CD4-positive, alpha-beta T cell treated with Interleukin-1 beta for 1 hour (primary cell): ENCODE measurements around the gene PRAMEF4.
"Not testable (repeated sequence)": the region's sequence is repeated elsewhere in the genome, so short reads cannot be mapped to it uniquely, and the experiment has no call there.

Experiments
- DNase-seq, 2 donors: peaks; one replicate each; pipeline ENCODE4 v3.0.0-alpha.2; 2020 to 2022

The PRAMEF4 gene

GRCh38 chr1:12886101-12886500 is at the start of gene PRAMEF4:
PRAMEF4 (minus strand) TSS chr1:12886201; CDS start chr1:12883394, 2,807 bp downstream.
- DNase-seq, result not testable (repeated sequence)

- not testable (repeated sequence) for DNase-seq
Observed at GRCh38 chr1:12924368-12924767, 38.4 kb upstream of the PRAMEF4 start.

DNA sequence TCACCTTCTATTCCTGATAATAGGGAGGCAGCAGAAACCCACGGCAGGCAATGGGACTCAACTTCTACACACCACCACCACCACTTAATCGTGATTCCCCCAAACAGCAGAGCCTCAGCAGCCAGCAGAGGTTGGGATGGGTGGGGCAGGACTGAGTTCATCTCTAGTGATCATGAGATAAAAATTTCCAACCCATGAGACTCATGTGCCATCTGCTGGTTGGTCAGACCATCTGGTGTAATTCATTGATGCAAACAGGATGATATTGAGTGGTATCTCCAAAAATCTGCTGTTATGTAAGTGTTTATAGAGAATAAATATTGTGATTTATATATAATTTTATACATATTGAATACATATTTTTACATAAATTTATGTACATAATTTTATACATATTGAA is 35.7 kb upstream of the PRAMEF4 start:
- not testable (repeated sequence) for DNase-seq

DNA sequence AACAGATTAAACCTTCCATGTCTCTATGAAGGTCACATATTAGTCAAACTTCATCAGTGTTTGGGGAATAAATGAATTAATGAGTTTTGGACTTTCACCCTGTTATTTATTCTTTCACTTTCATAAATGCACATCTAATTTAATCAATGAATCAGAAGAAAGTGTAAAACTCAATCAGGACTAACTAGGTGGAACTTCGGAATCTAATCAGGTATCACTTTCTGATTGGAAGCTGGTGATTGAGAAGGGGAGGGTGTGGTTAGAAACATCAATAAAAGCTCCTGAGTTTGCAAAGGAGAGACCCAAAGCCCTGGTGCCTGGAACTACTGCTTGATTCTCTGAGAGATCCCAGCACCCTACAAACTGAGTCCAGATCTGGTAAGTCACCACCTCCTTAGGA is 30.3 kb upstream of the PRAMEF4 start, which contains the start of gene PRAMEF7:
TSS of gene PRAMEF7 (plus strand) at position 301 of the 400 bp plus-strand sequence. CDS start 1,083 bp downstream, outside the sequence.
- DNase-seq, result not testable (repeated sequence)

DNA sequence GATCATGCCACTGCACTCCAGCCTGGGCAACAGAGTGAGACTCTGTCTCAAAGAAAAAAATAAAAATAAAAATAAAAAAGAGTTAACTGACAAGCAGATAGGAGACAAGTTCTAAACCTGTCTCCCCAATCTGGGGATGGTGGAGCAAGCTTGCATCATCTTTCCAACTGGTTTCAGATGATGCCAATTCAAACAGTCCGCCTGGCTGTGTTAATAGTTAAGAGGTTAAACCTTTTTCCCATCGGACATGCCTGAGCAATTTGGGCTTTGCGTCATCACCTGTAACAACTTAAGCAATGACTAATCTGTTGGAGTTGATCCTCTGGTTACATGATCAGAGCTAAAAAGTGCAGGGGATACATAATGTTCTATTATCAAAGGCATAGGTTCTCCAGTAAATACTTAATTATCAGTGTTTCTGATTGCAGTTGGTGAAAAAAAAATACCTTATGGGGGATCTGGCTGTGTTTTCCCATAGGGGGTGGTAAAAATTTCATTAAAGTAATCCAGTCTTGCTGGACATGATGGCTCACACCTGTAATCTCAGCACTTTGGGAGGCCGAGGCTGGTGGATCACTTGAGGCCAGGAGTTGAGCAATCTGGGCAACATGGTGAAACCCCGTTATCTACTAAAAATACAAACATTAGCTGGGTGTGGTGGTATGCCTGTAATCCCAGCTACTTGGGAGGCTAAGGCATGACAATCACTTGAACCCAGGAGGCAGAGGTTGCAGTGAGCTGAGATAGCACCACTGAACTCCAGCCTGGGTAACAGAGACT is 18.0 kb upstream of the PRAMEF4 start:
- not testable (repeated sequence) for DNase-seq

- not testable (repeated sequence) for DNase-seq
Observed at GRCh38 chr1:12899186-12899585, 13.2 kb upstream of the PRAMEF4 start.

- not testable (repeated sequence) for DNase-seq
Observed at GRCh38 chr1:12898170-12898569, 12.2 kb upstream of the PRAMEF4 start, which contains the start of gene PRAMEF10. PRAMEF10 (minus strand) TSS chr1:12898270; CDS start chr1:12895847, 2,423 bp downstream.

- not testable (repeated sequence) for DNase-seq
Observed at GRCh38 chr1:12878453-12878852, 7.5 kb downstream of the PRAMEF4 start.

GRCh38 chr1:12863131-12863880 is 22.7 kb downstream of the PRAMEF4 start:
- not testable (repeated sequence) for DNase-seq

DNA sequence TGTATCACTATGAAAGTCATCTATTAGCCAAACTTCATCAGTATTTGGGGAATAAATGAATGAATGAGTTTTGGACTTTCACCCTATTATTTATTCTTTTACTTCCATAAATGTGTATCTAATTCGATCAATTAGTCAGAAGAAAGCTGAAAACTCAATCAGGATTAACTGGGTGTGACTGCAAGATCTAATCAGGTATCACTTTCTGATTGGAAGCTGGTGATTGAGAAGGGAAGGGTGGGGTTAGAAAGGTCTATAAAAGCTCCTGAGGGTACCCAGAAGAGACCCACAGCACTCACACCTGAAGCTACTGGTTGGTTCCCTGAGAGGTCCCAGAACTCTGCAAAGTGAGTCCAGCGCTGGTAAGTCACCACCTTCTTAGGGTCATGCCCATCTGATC is 29.2 kb downstream of the PRAMEF4 start, which contains the start of gene PRAMEF2:
TSS of gene PRAMEF2 (plus strand) at position 301 of the 400 bp plus-strand sequence. CDS start 1,924 bp downstream, outside the sequence.
- DNase-seq, result not testable (repeated sequence)

DNA sequence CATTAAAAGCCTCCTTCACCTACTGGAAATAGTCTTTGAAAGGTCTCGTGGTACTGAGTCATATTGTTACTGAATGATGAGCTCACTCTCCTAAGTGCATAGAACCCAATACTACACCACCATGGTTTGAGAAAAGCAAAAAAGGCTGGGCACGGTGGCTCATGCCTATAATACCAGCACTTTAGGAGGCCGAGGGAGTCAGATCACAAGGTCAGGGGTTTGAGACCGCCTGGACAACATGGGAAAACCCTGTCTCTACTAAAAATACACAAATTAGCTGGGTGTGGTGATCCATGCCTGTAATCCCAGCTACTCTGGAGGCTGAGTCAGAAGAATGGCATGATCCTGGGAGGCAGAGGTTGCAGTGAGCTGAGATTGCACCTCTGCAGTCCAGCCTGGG is 34.2 kb downstream of the PRAMEF4 start:
- DNase-seq, result no peak

GRCh38 chr1:12848620-12849019 is 37.4 kb downstream of the PRAMEF4 start, which contains the start of gene HNRNPCL1:
HNRNPCL1 (minus strand) TSS chr1:12848720; CDS start chr1:12848289, 431 bp downstream.
- DNase-seq, result not testable (repeated sequence)

GRCh38 chr1:12833251-12833650 is 52.8 kb downstream of the PRAMEF4 start:
- DNase-seq, result not testable (repeated sequence)

DNA sequence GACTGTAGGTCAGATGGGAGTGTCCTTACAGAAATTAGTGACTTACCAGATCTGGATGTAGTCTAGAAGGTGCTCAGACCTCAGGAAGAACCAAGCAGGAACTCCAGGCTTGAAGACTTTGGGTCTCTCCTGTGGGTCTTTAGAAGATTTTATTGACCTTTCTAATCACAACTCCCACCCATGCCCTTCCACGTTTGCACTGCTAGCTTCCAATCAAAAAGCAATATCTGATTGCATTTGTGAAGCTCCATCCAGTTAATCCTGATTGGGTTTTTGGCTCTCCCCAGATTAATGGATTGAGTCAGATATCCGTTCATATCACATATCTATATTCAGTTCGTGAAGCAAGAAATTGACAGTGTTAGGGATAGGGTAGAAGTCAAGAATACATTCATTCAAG is 54.7 kb downstream of the PRAMEF4 start, which contains the start of gene PRAMEF11:
TSS of gene PRAMEF11 (minus strand) at position 101 of the 400 bp plus-strand sequence. CDS start 2,621 bp downstream, outside the sequence.
- not testable (repeated sequence) for DNase-seq
